NB4 (cell line): ENCODE measurements around the gene IL15RA.

Experiments used
- DNase-seq: peaks from one replicate; pipeline ENCODE4 v3.0.0; 2010; ENCODE audit warnings: low read depth
- H3K4me3 ChIP-seq: one replicate; pipeline ENCODE4 v1.5.1; 2011; ENCODE audit warnings: mild to moderate bottlenecking, low read depth, low read length, moderate library complexity
- MYC ChIP-seq: IDR thresholded peaks from 2 replicates; pipeline ENCODE4 v1.6.1; 2011; ENCODE audit warnings: low read depth, low read length
- POLR2A ChIP-seq: IDR thresholded peaks from 2 replicates; pipeline ENCODE4 v1.6.1; 2011; ENCODE audit warnings: mild to moderate bottlenecking; ENCODE audit not compliant: insufficient read length; ENCODE audit errors: extremely low read depth
- TF ChIP-seq, protein P1 (sequence below): IDR thresholded peaks from one replicate; pipeline ENCODE4 v1.5.1; 2012; ENCODE audit warnings: low read depth, low read length
- TF ChIP-seq, protein P2 (sequence below): IDR thresholded peaks from 2 replicates; pipeline ENCODE4 v1.6.1; 2011; ENCODE audit warnings: low read depth, low read length

IL15RA gene

DNA sequence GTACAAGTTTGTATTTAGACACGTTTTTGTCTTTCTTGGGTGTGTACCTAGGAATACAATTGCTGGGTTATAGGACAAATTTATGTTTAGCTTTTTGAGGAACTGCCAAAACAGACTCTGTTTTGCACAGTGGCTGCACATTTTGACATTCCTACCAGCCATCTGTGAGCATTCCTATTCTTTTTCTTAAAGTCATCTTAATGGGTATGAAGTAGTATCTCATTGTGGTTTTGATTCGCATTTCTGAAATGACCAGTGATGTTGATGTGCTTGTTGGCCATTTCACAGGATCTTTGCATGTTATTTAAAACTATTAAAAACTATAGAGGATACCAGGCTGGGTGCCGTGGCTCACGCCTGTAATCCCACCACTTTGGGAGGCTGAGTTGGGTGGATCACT lies 32.6 kb upstream of the IL15RA start:
- DNase-seq, result no peak
- TF ChIP-seq POLR2A (no peak), MYC (no peak)
- TF ChIP-seq, protein P1, sequence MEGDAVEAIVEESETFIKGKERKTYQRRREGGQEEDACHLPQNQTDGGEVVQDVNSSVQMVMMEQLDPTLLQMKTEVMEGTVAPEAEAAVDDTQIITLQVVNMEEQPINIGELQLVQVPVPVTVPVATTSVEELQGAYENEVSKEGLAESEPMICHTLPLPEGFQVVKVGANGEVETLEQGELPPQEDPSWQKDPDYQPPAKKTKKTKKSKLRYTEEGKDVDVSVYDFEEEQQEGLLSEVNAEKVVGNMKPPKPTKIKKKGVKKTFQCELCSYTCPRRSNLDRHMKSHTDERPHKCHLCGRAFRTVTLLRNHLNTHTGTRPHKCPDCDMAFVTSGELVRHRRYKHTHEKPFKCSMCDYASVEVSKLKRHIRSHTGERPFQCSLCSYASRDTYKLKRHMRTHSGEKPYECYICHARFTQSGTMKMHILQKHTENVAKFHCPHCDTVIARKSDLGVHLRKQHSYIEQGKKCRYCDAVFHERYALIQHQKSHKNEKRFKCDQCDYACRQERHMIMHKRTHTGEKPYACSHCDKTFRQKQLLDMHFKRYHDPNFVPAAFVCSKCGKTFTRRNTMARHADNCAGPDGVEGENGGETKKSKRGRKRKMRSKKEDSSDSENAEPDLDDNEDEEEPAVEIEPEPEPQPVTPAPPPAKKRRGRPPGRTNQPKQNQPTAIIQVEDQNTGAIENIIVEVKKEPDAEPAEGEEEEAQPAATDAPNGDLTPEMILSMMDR, result no peak
- TF ChIP-seq, protein P2, sequence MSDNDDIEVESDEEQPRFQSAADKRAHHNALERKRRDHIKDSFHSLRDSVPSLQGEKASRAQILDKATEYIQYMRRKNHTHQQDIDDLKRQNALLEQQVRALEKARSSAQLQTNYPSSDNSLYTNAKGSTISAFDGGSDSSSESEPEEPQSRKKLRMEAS, result no peak
- H3K4me3 ChIP-seq, result no peak overlapping the region

DNA sequence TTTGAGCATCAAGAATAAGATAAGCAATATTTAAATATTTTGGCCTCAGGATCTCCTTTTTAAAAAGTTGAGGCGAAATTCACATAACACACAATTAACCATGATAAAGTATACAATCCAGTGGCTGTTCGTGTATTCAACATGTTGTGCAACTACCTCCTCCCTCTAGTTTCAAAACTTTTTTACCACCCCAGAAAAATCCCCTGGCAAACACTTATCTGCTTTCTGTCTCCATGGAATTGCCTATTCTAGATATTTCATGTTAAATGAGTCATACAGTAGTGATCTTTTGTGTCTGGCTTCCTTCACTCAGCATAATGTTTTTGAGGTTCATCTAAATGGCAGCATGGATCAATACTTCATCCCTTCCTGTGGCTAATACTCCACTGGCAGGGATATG lies 31.8 kb upstream of the IL15RA start:
- peak; percentile 51 for DNase-seq
- TF ChIP-seq, protein P1, result no peak
- TF ChIP-seq, protein P2, result no peak
- TF ChIP-seq POLR2A (no peak), MYC (no peak)
- no peak overlapping the region for H3K4me3 ChIP-seq

DNA sequence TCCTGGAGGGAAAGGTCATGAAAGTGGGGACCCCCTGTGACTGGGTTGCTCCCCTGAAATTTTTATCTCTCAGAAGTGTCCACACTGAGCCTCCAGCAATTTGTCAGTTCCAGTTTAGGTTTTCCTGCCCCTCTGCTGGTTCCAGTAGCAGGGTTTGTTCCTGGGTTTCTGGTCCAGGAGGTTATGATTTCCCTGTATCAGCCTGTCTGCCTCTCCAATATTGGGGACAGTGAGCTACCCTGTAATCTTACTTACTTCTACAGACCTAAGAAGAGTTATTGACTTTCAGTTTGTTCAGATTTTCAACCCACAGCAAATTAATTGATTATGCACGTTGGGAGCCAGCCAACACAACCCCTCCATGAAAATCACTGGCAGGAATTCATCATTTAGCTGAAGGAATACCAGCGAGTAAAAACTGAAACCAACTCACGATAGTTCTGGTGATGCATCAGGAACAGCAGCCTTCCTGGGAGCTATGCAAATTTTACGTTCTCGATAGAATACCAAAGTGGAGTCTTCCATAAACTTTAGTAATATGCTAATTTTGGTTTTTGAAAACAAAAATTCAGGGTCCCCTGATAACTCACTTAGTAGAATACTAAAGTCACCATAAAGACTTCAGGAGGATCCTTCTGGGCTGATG lies 31.3 kb upstream of the IL15RA start:
- no peak overlapping the region for H3K4me3 ChIP-seq
- TF ChIP-seq, protein P1, result no peak
- TF ChIP-seq, protein P2, result no peak
- TF ChIP-seq MYC (no peak), POLR2A (no peak)
- no peak for DNase-seq

DNA sequence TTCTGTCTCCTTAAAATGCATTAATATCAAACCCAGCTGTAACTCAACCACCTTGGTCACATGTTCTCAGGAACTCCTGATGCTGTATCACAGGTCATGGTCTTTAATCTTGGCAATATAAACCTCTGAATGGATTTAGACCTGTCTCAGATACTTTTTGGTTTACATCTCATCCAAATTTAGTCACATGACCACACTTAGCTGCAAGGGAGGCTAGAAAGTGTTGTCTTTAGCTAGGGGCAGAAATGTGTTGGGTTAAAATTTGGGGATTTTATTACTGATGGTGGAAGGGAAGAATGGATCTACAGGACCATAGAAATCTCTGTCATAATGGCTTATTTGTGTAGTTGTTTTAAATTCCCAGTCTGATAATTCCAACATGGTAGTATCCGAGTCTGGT lies 29.6 kb upstream of the IL15RA start:
- no peak overlapping the region for H3K4me3 ChIP-seq
- TF ChIP-seq, protein P2, result no peak
- TF ChIP-seq MYC, result no peak
- TF ChIP-seq, protein P1, result no peak
- TF ChIP-seq POLR2A, result no peak
- no peak for DNase-seq

DNA sequence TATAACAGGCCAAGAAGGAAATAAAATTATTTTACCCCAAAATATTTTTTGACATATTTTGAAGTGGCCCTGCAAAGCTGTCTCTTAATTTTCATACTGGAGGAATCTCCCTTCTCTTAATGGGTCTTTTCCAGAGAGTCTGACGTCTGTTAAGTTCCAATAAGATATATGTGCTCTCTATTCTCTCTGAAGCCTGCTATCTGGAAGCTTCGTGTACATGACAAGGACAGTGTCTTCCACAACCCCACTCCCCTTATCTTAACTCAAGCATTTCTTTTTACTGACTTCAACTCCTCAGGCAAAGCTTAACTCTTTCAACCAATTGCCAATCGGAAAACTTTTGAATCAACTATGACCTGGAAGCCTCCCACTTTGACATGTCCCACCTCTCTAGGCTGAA lies 29.2 kb upstream of the IL15RA start:
- TF ChIP-seq, protein P1, result no peak
- TF ChIP-seq, protein P2, result no peak
- TF ChIP-seq MYC (no peak), POLR2A (no peak)
- H3K4me3 ChIP-seq, result no peak overlapping the region
- DNase-seq, result no peak
